IMR-90 (cell line): ENCODE measurements around the gene FYCO1. TPM values are rescaled to one million over a fixed set of nuclear protein-coding genes. Genes with fewer than 3 reads are reported as not detected.

Source experiments
- ATAC-seq: fragments of 200-7000 bp; cut with Tn5 transposase; 2 replicates; pipeline ENCODE4 v1.9.1; 2020; ENCODE audit warnings: low read depth, mild to moderate bottlenecking, moderate library complexity
- BruUV-seq: library from RNA; stranded (reverse); fragments of 400-500 nt; replicated peaks from 2 replicates; lab custom pipeline; 2021; lab: Mats Ljungman, UMichigan
- CTCF ChIA-PET: fragments of 300-600 bp; formaldehyde crosslinking; extraction: SDS; loops from one replicate; lab custom pipeline; 2021; ENCODE audit warnings: antibody characterized with exemption; lab: Yijun Ruan, JAX
- POLR2A ChIA-PET: fragments of 300-600 bp; sonication (Branson Sonifier 250); formaldehyde crosslinking; loops from one replicate; lab custom pipeline; 2022; ENCODE audit warnings: antibody characterized with exemption; ENCODE audit not compliant: unreplicated experiment; lab: Charles Lee
- DNase-seq: peaks from one replicate; pipeline ENCODE4 v3.0.0; 2013
- H2AFZ ChIP-seq: replicated peaks from 2 replicates; pipeline ENCODE3; 2013; ENCODE audit warnings: low read length, mild to moderate bottlenecking; ENCODE audit not compliant: poor library complexity
- H2AK5ac ChIP-seq: 2 replicates; pipeline ENCODE4 v1.6.1; 2013; ENCODE audit warnings: low read depth, low read length, inconsistent platforms
- H2AK9ac ChIP-seq: replicated peaks from 2 replicates; pipeline ENCODE3; 2013; ENCODE audit warnings: mild to moderate bottlenecking, low read depth, low read length, moderate library complexity; ENCODE audit not compliant: poor library complexity
- H2BK120ac ChIP-seq: 2 replicates; pipeline ENCODE4 v1.6.1; 2013; ENCODE audit warnings: low read depth, low read length, inconsistent platforms
- H2BK15ac ChIP-seq: 3 replicates; pipeline ENCODE4 v1.6.1; 2013; ENCODE audit warnings: low read depth, low read length, inconsistent platforms
- H2BK20ac ChIP-seq: 2 replicates; pipeline ENCODE4 v1.6.1; 2013; ENCODE audit warnings: low read depth, mild to moderate bottlenecking, inconsistent platforms, low read length, moderate library complexity
- H2BK5ac ChIP-seq: 2 replicates; pipeline ENCODE4 v1.6.1; 2013; ENCODE audit warnings: mild to moderate bottlenecking, low read depth, low read length, inconsistent platforms; ENCODE audit not compliant: poor library complexity, severe bottlenecking
- H3K14ac ChIP-seq: replicated peaks from 2 replicates; pipeline ENCODE4 v1.6.1; 2013; ENCODE audit warnings: low read depth, low read length, inconsistent platforms
- H3K18ac ChIP-seq: 2 replicates; pipeline ENCODE4 v1.6.1; 2013; ENCODE audit warnings: low read depth, low read length, control low read depth
- H3K23ac ChIP-seq: 2 replicates; pipeline ENCODE4 v1.6.1; 2013; ENCODE audit warnings: low read depth, low read length, inconsistent platforms
- H3K27ac ChIP-seq: 2 replicates; pipeline ENCODE4 v1.5.1; 2013; ENCODE audit warnings: mild to moderate bottlenecking, control low read depth, low read length; ENCODE audit not compliant: insufficient read depth
- H3K27me3 ChIP-seq: 2 replicates; pipeline ENCODE4 v1.6.1; 2013; ENCODE audit warnings: low read length; ENCODE audit not compliant: control insufficient read depth, insufficient read depth
- H3K36me3 ChIP-seq: 2 replicates; pipeline ENCODE4 v1.6.1; 2013; ENCODE audit warnings: low read length, mixed read lengths; ENCODE audit not compliant: control insufficient read depth, insufficient read depth
- H3K4ac ChIP-seq: 2 replicates; pipeline ENCODE4 v1.6.1; 2013; ENCODE audit warnings: low read depth, low read length, inconsistent platforms
- H3K4me1 ChIP-seq: 2 replicates; pipeline ENCODE4 v1.6.1; 2013; ENCODE audit warnings: low read length, mixed read lengths; ENCODE audit not compliant: control insufficient read depth, insufficient read depth
- H3K4me2 ChIP-seq: 2 replicates; pipeline ENCODE4 v1.6.1; 2013; ENCODE audit warnings: low read depth, mild to moderate bottlenecking, control low read depth, low read length, moderate library complexity
- H3K4me3 ChIP-seq: 2 replicates; pipeline ENCODE4 v1.5.1; 2013; ENCODE audit warnings: low read depth, mild to moderate bottlenecking, control low read depth, low read length, moderate library complexity; ENCODE audit not compliant: insufficient read depth
- H3K56ac ChIP-seq: 2 replicates; pipeline ENCODE4 v1.6.1; 2013; ENCODE audit warnings: low read length, inconsistent platforms; ENCODE audit not compliant: insufficient read depth; ENCODE audit errors: extremely low read depth
- H3K79me1 ChIP-seq, 2 experiments: 2 replicates each; pipeline ENCODE4 v1.6.1; 2013; ENCODE audit warnings: low read length in 2 of 2, inconsistent platforms in 1 of 2, low read depth in 1 of 2
- H3K9ac ChIP-seq: 2 replicates; pipeline ENCODE4 v1.6.1; 2013; ENCODE audit warnings: low read depth, low read length, control low read depth
- H3K9me1 ChIP-seq: 2 replicates; pipeline ENCODE4 v1.6.1; 2013; ENCODE audit warnings: low read length, inconsistent platforms; ENCODE audit not compliant: insufficient read depth
- H3K9me3 ChIP-seq: 2 replicates; pipeline ENCODE4 v1.6.1; 2013; ENCODE audit warnings: low read length; ENCODE audit not compliant: control insufficient read depth, insufficient read depth
- H4K20me1 ChIP-seq: 2 replicates; pipeline ENCODE4 v1.6.1; 2013; ENCODE audit warnings: low read length, inconsistent platforms; ENCODE audit not compliant: insufficient read depth
- H4K5ac ChIP-seq: 2 replicates; pipeline ENCODE4 v1.6.1; 2013; ENCODE audit warnings: mild to moderate bottlenecking, low read depth, low read length, control low read depth
- H4K8ac ChIP-seq, 2 experiments: 2 replicates each; pipeline ENCODE4 v1.6.1; 2013; ENCODE audit warnings: low read depth in 2 of 2, low read length in 2 of 2, control low read depth in 1 of 2, inconsistent platforms in 1 of 2
- H4K91ac ChIP-seq: 2 replicates; pipeline ENCODE4 v1.6.1; 2013; ENCODE audit warnings: low read depth, low read length, inconsistent platforms; ENCODE audit not compliant: insufficient read depth
- BHLHE40 ChIP-seq: fragments of 150-350 bp; IDR thresholded peaks from 2 replicates; pipeline ENCODE4 v1.6.1; 2016; ENCODE audit warnings: mild to moderate bottlenecking, low read depth, low read length
- CEBPB ChIP-seq: IDR thresholded peaks from 2 replicates; pipeline ENCODE4 v1.6.1; 2012; ENCODE audit warnings: low read depth, low read length, improper control_type of control experiment
- CHD1 ChIP-seq: IDR thresholded peaks from 2 replicates; pipeline ENCODE4 v1.6.1; 2012; ENCODE audit warnings: low read depth, low read length, improper control_type of control experiment
- ELK1 ChIP-seq: fragments of 150-350 bp; IDR thresholded peaks from 2 replicates; pipeline ENCODE4 v1.6.1; 2016; ENCODE audit warnings: low read depth, mild to moderate bottlenecking, low read length, moderate library complexity, borderline replicate concordance
- FOS ChIP-seq: fragments of 150-350 bp; IDR thresholded peaks from 2 replicates; pipeline ENCODE4 v1.6.1; 2016; ENCODE audit warnings: low read depth, low read length
- MAFK ChIP-seq: IDR thresholded peaks from 2 replicates; pipeline ENCODE4 v1.6.1; 2012; ENCODE audit warnings: low read depth, low read length, improper control_type of control experiment
- MAZ ChIP-seq: IDR thresholded peaks from 2 replicates; pipeline ENCODE4 v1.6.1; 2012; ENCODE audit warnings: low read depth, mild to moderate bottlenecking, low read length, improper control_type of control experiment, moderate library complexity, borderline replicate concordance
- MXI1 ChIP-seq: IDR thresholded peaks from 2 replicates; pipeline ENCODE4 v1.6.1; 2012; ENCODE audit warnings: low read depth, mild to moderate bottlenecking, low read length, moderate library complexity, borderline replicate concordance
- NFE2L2 ChIP-seq: fragments of 150-350 bp; IDR thresholded peaks from 2 replicates; pipeline ENCODE4 v1.6.1; 2016; ENCODE audit warnings: low read depth, mild to moderate bottlenecking, low read length
- POLR2A ChIP-seq: IDR thresholded peaks from 2 replicates; pipeline ENCODE4 v1.6.1; 2012; ENCODE audit warnings: mild to moderate bottlenecking, low read depth, low read length
- RAD21 ChIP-seq: IDR thresholded peaks from 2 replicates; pipeline ENCODE4 v1.6.1; 2012; ENCODE audit warnings: low read length, improper control_type of control experiment
- RCOR1 ChIP-seq: IDR thresholded peaks from 2 replicates; pipeline ENCODE4 v1.6.1; 2012; ENCODE audit warnings: mild to moderate bottlenecking, low read length, improper control_type of control experiment; ENCODE audit not compliant: insufficient replicate concordance
- RFX5 ChIP-seq: IDR thresholded peaks from 2 replicates; pipeline ENCODE4 v1.8.0; 2012; ENCODE audit warnings: low read depth, mild to moderate bottlenecking, low read length, moderate library complexity
- SMC3 ChIP-seq: fragments of 150-350 bp; IDR thresholded peaks from 2 replicates; pipeline ENCODE4 v1.6.1; 2016; ENCODE audit warnings: low read depth, mild to moderate bottlenecking, antibody characterized with exemption, low read length, moderate library complexity
- whole genome bisulfite sequencing, 2 experiments: methylation state at CpG; one replicate each; pipeline versions ENCODE4 v1.1.5 to v1.1.7; 2013; ENCODE audit warnings: missing lambda C conversion rate in 2 of 2; ENCODE audit not compliant: insufficient read length in 1 of 2; ENCODE audit errors: extremely low coverage in 2 of 2; 5-methylcytosine and 5-hydroxymethylcytosine counted together
- dilution Hi-C: fragments of 300-500 bp; cut with HindIII; formaldehyde crosslinking; loops from one replicate; pipeline ENCODE4 v1.14.3; 2018; ENCODE audit warnings: low sequenced_read_pairs; ENCODE audit not compliant: unreplicated experiment
- in situ Hi-C: fragments of 300-500 bp; cut with MboI; formaldehyde crosslinking; loops from 3 replicates; pipeline ENCODE4 v1.14.3; 2019; ENCODE audit warnings: low sequenced_read_pairs, inconsistent platforms, mixed read lengths
- intact Hi-C: fragments of 100-400 bp; cut with micrococcal nuclease; formaldehyde crosslinking; loops from 2 replicates; pipeline ENCODE4 v1.10.0; 2022
- polyA plus RNA-seq, 3 experiments: library from polyadenylated mRNA; depleted of rRNA; stranded (reverse); fragments of >200 nt; gene quantifications; 2 replicates each; pipeline ENCODE4 v1.2.3, GENCODE V29; 2012; ENCODE audit warnings: low replicate concordance in 1 of 3
- total RNA-seq: library from RNA; depleted of rRNA; stranded (reverse); fragments of >200 nt; gene quantifications from 2 replicates; pipeline ENCODE4 v1.2.3, GENCODE V29; 2012
- TF ChIP-seq, protein P1 (sequence below): fragments of 150-350 bp; IDR thresholded peaks from 2 replicates; pipeline ENCODE4 v1.6.1; 2017; ENCODE audit warnings: mild to moderate bottlenecking, antibody characterized with exemption, low read length, low read depth
- TF ChIP-seq, protein P2 (sequence below): conservative IDR thresholded peaks from 2 replicates; pipeline ENCODE4 v1.5.1; 2012; ENCODE audit warnings: mild to moderate bottlenecking, low read depth, low read length, improper control_type of control experiment

FYCO1 gene
- total and polyA plus RNA-seq, 2 of the 4 experiments (the other 2 are of a cell fraction), result 13.7 to 20.1 TPM

GRCh38 chr3:45968149-45968548 is 27.5 kb downstream of the FYCO1 start:
- TF ChIP-seq BHLHE40 (no peak), RFX5 (no peak), FOS (no peak), MAZ (no peak), SMC3 (no peak), MXI1 (no peak), CHD1 (no peak), RCOR1 (no peak), POLR2A (no peak), CEBPB (no peak), NFE2L2 (no peak), ELK1 (no peak), MAFK (no peak), RAD21 (no peak)
- TF ChIP-seq, protein P1, sequence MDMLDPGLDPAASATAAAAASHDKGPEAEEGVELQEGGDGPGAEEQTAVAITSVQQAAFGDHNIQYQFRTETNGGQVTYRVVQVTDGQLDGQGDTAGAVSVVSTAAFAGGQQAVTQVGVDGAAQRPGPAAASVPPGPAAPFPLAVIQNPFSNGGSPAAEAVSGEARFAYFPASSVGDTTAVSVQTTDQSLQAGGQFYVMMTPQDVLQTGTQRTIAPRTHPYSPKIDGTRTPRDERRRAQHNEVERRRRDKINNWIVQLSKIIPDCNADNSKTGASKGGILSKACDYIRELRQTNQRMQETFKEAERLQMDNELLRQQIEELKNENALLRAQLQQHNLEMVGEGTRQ, result no peak
- TF ChIP-seq, protein P2, sequence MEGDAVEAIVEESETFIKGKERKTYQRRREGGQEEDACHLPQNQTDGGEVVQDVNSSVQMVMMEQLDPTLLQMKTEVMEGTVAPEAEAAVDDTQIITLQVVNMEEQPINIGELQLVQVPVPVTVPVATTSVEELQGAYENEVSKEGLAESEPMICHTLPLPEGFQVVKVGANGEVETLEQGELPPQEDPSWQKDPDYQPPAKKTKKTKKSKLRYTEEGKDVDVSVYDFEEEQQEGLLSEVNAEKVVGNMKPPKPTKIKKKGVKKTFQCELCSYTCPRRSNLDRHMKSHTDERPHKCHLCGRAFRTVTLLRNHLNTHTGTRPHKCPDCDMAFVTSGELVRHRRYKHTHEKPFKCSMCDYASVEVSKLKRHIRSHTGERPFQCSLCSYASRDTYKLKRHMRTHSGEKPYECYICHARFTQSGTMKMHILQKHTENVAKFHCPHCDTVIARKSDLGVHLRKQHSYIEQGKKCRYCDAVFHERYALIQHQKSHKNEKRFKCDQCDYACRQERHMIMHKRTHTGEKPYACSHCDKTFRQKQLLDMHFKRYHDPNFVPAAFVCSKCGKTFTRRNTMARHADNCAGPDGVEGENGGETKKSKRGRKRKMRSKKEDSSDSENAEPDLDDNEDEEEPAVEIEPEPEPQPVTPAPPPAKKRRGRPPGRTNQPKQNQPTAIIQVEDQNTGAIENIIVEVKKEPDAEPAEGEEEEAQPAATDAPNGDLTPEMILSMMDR, result no peak
- Histone ChIP-seq H2BK20ac (peak overlapping the region; percentile 50; the same call in 1 of the 2 replicates), H4K20me1 (peaks cover 14% of the 10 kb centered on the region), H3K56ac (no peak overlapping the region), H4K5ac (no peak overlapping the region), H3K4me3 (no peak overlapping the region), H3K79me1 (peaks cover 0 to 3% of the 10 kb centered on the region in 2 experiments; a peak in 1 of 4 replicates), H3K14ac (0 out of 2 replicates have a peak overlapping the region, but pooled peaks have one; percentile 31), H3K27ac (no peak overlapping the region), H2BK5ac (no peak overlapping the region), H3K36me3 (peaks cover 52% of the 10 kb centered on the region), H2BK120ac (peak overlapping the region; percentile 42), H4K91ac (peak overlapping the region; percentile 66), H2AK5ac (peak overlapping the region; percentile 84), H3K4me2 (no peak overlapping the region), H4K8ac (no peak overlapping the region), H3K9ac (no peak overlapping the region), H3K4ac (peak overlapping the region; percentile 64), H3K27me3 (no peaks in the 10 kb centered on the region), H2AK9ac (peak overlapping the region; percentile 45), H3K4me1 (peaks cover 9% of the 10 kb centered on the region), H2BK15ac (peak overlapping the region; percentile 1; the same call in 1 of the 3 replicates), H3K9me1 (peaks cover 13% of the 10 kb centered on the region), H3K9me3 (no peaks in the 10 kb centered on the region), H3K23ac (no peak overlapping the region), H2AFZ (no peak overlapping the region), H3K18ac (no peak overlapping the region; the same call in 1 of the 2 replicates)
- no peak for DNase-seq
- ATAC-seq, result no peak
- WGBS, 2 experiments, result 96% methylated on average over 8 of the region's 9 CpGs; no CpG with 5 or more reads in 1 of the 2 experiments
- in situ Hi-C loops (no loop called here), dilution Hi-C loops (no loop called here), intact Hi-C loops (no loop called here)
- TSS peak; percentile 86 for BruUV-seq
- ChIA-PET CTCF (interaction anchor here (1.6 to 2.4 kb wide), 3 partner anchors 29 to 119 kb away, joined by 4 to 9 read pairs (median 5); no protein-coding TSS in a partner anchor), POLR2A (interaction anchor here (0.8 kb wide), 1 partner anchor 20 kb away, joined by 3 read pairs; no protein-coding TSS in a partner anchor)
